ENCODE results near the gene ITPR2. TPM values are rescaled to one million over a fixed set of nuclear protein-coding genes. Genes with fewer than 3 reads are reported as not detected.

Gene ITPR2
- total RNA-seq, 1 experiment from 2014 or later: 41.6 TPM

GRCh38 chr12:26848156-26848825, 15.3 kb upstream of the ITPR2 start:
- POLR2A ChIA-PET: no interaction called here
- no peak overlapping the region for H3K4me3 ChIP-seq (ENCODE audit: low read depth, low read length)
- DNase-seq: no peak
- H3K27me3 ChIP-seq (replicated peaks; ENCODE audit: control insufficient read depth, insufficient read depth, low read length): no peaks in the 10 kb centered on the region
- no peak for TF ChIP-seq CTCF (IDR thresholded peaks at IDR 0.05; ENCODE audit: insufficient read depth in 1 of 2, low read depth in 1 of 2, low read length in 1 of 2, severe bottlenecking in 1 of 2, unreplicated experiment in 1 of 2)
- H3K4me1 ChIP-seq: peaks cover 14% of the 10 kb centered on the region
- H3K4me1 Mint-ChIP-seq (ENCODE audit: low read depth, unreplicated experiment): peaks cover 16% of the 10 kb centered on the region
- no peak overlapping the region for H3K27ac Mint-ChIP-seq (ENCODE audit: unreplicated experiment)
- CTCF ChIA-PET: no interaction called here
- H3K4me3 Mint-ChIP-seq (ENCODE audit: unreplicated experiment): no peak overlapping the region
- no peaks in the 10 kb centered on the region for H3K27me3 Mint-ChIP-seq (ENCODE audit: insufficient read depth, unreplicated experiment)
- intact Hi-C loops (cut with micrococcal nuclease; ENCODE audit: unreplicated experiment): no loop called here
- no peaks in the 10 kb centered on the region for H3K36me3 ChIP-seq (ENCODE audit: control insufficient read depth, insufficient read depth, low read length)
- BruUV-seq (replicated peaks): no TSS peak
- H3K9me3 Mint-ChIP-seq (ENCODE audit: unreplicated experiment): no peaks in the 10 kb centered on the region
- H3K9me3 ChIP-seq: no peaks in the 10 kb centered on the region
- no peaks in the 10 kb centered on the region for H3K36me3 Mint-ChIP-seq (ENCODE audit: insufficient read depth, unreplicated experiment)

GRCh38 chr12:26847431-26847830, 14.4 kb upstream of the ITPR2 start:
- H3K27me3 ChIP-seq (replicated peaks; ENCODE audit: control insufficient read depth, insufficient read depth, low read length): no peaks in the 10 kb centered on the region
- CTCF ChIA-PET: no interaction called here
- DNase-seq: no peak
- Mint-ChIP-seq H3K27me3 (ENCODE audit: insufficient read depth, unreplicated experiment) (no peaks in the 10 kb centered on the region), H3K9me3 (ENCODE audit: unreplicated experiment) (no peaks in the 10 kb centered on the region), H3K27ac (ENCODE audit: unreplicated experiment) (no peak overlapping the region), H3K4me1 (ENCODE audit: low read depth, unreplicated experiment) (peaks cover 16% of the 10 kb centered on the region), H3K36me3 (ENCODE audit: insufficient read depth, unreplicated experiment) (no peaks in the 10 kb centered on the region), H3K4me3 (ENCODE audit: unreplicated experiment) (no peak overlapping the region)
- intact Hi-C loops (cut with micrococcal nuclease; ENCODE audit: unreplicated experiment): no loop called here
- no peak for TF ChIP-seq CTCF (IDR thresholded peaks at IDR 0.05; ENCODE audit: insufficient read depth in 1 of 2, low read depth in 1 of 2, low read length in 1 of 2, severe bottlenecking in 1 of 2, unreplicated experiment in 1 of 2)
- POLR2A ChIA-PET: no interaction called here
- no peaks in the 10 kb centered on the region for H3K9me3 ChIP-seq
- H3K36me3 ChIP-seq (ENCODE audit: control insufficient read depth, insufficient read depth, low read length): no peaks in the 10 kb centered on the region
- H3K4me1 ChIP-seq: peaks cover 14% of the 10 kb centered on the region
- no TSS peak for BruUV-seq (replicated peaks)
- H3K4me3 ChIP-seq (ENCODE audit: low read depth, low read length): no peak overlapping the region

GRCh38 chr12:26846416-26846815, 13.4 kb upstream of the ITPR2 start:
- intact Hi-C loops (cut with micrococcal nuclease; ENCODE audit: unreplicated experiment): no loop called here
- Histone ChIP-seq H3K27me3 (replicated peaks; ENCODE audit: control insufficient read depth, insufficient read depth, low read length) (no peaks in the 10 kb centered on the region), H3K4me1 (peaks cover 14% of the 10 kb centered on the region), H3K36me3 (ENCODE audit: control insufficient read depth, insufficient read depth, low read length) (no peaks in the 10 kb centered on the region), H3K4me3 (ENCODE audit: low read depth, low read length) (no peak overlapping the region), H3K9me3 (no peaks in the 10 kb centered on the region)
- BruUV-seq (replicated peaks): no TSS peak
- H3K4me3 Mint-ChIP-seq (ENCODE audit: unreplicated experiment): peak overlapping the region; percentile 10
- no peak for TF ChIP-seq CTCF (IDR thresholded peaks at IDR 0.05; ENCODE audit: insufficient read depth in 1 of 2, low read depth in 1 of 2, low read length in 1 of 2, severe bottlenecking in 1 of 2, unreplicated experiment in 1 of 2)
- ChIA-PET CTCF (interaction anchor here (0.6 to 2.1 kb wide), 8 partner anchors 9 to 694 kb away, joined by 3 to 33 read pairs (median 3); partner anchors contain the start of gene ITPR2), POLR2A (interaction anchor here (1.9 kb wide), 1 partner anchor 13 kb away, joined by 12 read pairs; the partner anchor contains the start of gene ITPR2)
- H3K27ac Mint-ChIP-seq (ENCODE audit: unreplicated experiment): peak overlapping the region; percentile 15
- H3K4me1 Mint-ChIP-seq (ENCODE audit: low read depth, unreplicated experiment): peaks cover 17% of the 10 kb centered on the region
- H3K36me3 Mint-ChIP-seq (ENCODE audit: insufficient read depth, unreplicated experiment): no peaks in the 10 kb centered on the region
- H3K27me3 Mint-ChIP-seq (ENCODE audit: insufficient read depth, unreplicated experiment): no peaks in the 10 kb centered on the region
- H3K9me3 Mint-ChIP-seq (ENCODE audit: unreplicated experiment): no peaks in the 10 kb centered on the region
- no peak for DNase-seq

Measured in Caco-2 (cell line).